ENCODE measurements around the gene RINT1. TPM values are rescaled to one million over a fixed set of nuclear protein-coding genes. Genes with fewer than 3 reads are reported as not detected.
A peak's percentile ranks its signal among the peaks of the same experiment; 100 is the strongest.

Gene RINT1
- total RNA-seq, 4 donors from 2014 or later: 17.1 to 28.9 (median 18.7) TPM

GRCh38 chr7:105559926-105560325 is 27.9 kb downstream of the RINT1 start:
- no peaks in the 10 kb centered on the region for H3K9me3 ChIP-seq
- DNase-seq: no peak

GRCh38 chr7:105565190-105565589 is 33.2 kb downstream of the RINT1 start:
- no peaks in the 10 kb centered on the region for H3K27me3 ChIP-seq
- intact Hi-C loops (cut with DNase I; ENCODE audit: low total_unique reads): no loop called here
- no peaks in the 10 kb centered on the region for H3K4me1 ChIP-seq
- no peak for TF ChIP-seq POLR2A (IDR thresholded peaks at IDR 0.05)
- TF ChIP-seq CTCF (IDR thresholded peaks at IDR 0.05): no peak
- no peaks in the 10 kb centered on the region for H3K9me3 ChIP-seq
- no peak for DNase-seq
- H3K4me3 ChIP-seq: no peak overlapping the region
- no peak overlapping the region for H3K27ac ChIP-seq
- H3K36me3 ChIP-seq: no peaks in the 10 kb centered on the region

More at GRCh38 chr7:105559926-105560325, 27.9 kb downstream of the RINT1 start:
- Histone ChIP-seq H3K4me3 (no peak overlapping the region), H3K27me3 (no peaks in the 10 kb centered on the region), H3K4me1 (no peaks in the 10 kb centered on the region), H3K36me3 (no peaks in the 10 kb centered on the region), H3K27ac (no peak overlapping the region)
- intact Hi-C loops (cut with DNase I; ENCODE audit: low total_unique reads): no loop called here
- TF ChIP-seq CTCF (IDR thresholded peaks at IDR 0.05) (no peak), POLR2A (IDR thresholded peaks at IDR 0.05) (no peak)

GRCh38 chr7:105567024-105567423 is 35.0 kb downstream of the RINT1 start:
- intact Hi-C loops (cut with DNase I; ENCODE audit: low total_unique reads): no loop called here
- Histone ChIP-seq H3K27me3 (no peaks in the 10 kb centered on the region), H3K4me3 (no peak overlapping the region), H3K4me1 (no peaks in the 10 kb centered on the region), H3K9me3 (no peaks in the 10 kb centered on the region), H3K27ac (no peak overlapping the region), H3K36me3 (no peaks in the 10 kb centered on the region)
- DNase-seq: no peak
- TF ChIP-seq CTCF (IDR thresholded peaks at IDR 0.05) (no peak), POLR2A (IDR thresholded peaks at IDR 0.05) (no peak)

GRCh38 chr7:105567821-105568220 is 35.8 kb downstream of the RINT1 start:
- no peak for DNase-seq
- intact Hi-C loops (cut with DNase I; ENCODE audit: low total_unique reads): no loop called here
- Histone ChIP-seq H3K27me3 (no peaks in the 10 kb centered on the region), H3K9me3 (no peaks in the 10 kb centered on the region), H3K4me3 (no peak overlapping the region), H3K27ac (peak overlapping the region in 1 of 2 donors; percentile 61), H3K4me1 (no peaks in the 10 kb centered on the region), H3K36me3 (no peaks in the 10 kb centered on the region)
- TF ChIP-seq POLR2A (IDR thresholded peaks at IDR 0.05) (no peak), CTCF (IDR thresholded peaks at IDR 0.05) (no peak)

GRCh38 chr7:105571891-105572290 is 39.9 kb downstream of the RINT1 start:
- Histone ChIP-seq H3K27ac (no peak overlapping the region), H3K27me3 (no peaks in the 10 kb centered on the region), H3K9me3 (no peaks in the 10 kb centered on the region), H3K4me1 (no peaks in the 10 kb centered on the region), H3K36me3 (no peaks in the 10 kb centered on the region), H3K4me3 (no peak overlapping the region)
- no peak for DNase-seq
- TF ChIP-seq CTCF (IDR thresholded peaks at IDR 0.05): no peak
- TF ChIP-seq POLR2A (IDR thresholded peaks at IDR 0.05): no peak
- intact Hi-C loops (cut with DNase I; ENCODE audit: low total_unique reads): no loop called here

All from uterus (tissue), 4 donors.